GM12891 (cell line): ENCODE measurements around the gene ACP7.

Experiments used
- POLR2A ChIP-seq: IDR thresholded peaks from 2 replicates; pipeline ENCODE4 v1.6.1; 2011; ENCODE audit warnings: low read depth, low read length, control low read depth
- POLR2AphosphoS5 ChIP-seq: IDR thresholded peaks from 2 replicates; pipeline ENCODE4 v1.6.1; 2011; ENCODE audit warnings: low read depth, low read length, control low read depth
- TAF1 ChIP-seq: IDR thresholded peaks from 2 replicates; pipeline ENCODE4 v1.6.1; 2011; ENCODE audit warnings: low read depth, low read length, control low read depth

DNA sequence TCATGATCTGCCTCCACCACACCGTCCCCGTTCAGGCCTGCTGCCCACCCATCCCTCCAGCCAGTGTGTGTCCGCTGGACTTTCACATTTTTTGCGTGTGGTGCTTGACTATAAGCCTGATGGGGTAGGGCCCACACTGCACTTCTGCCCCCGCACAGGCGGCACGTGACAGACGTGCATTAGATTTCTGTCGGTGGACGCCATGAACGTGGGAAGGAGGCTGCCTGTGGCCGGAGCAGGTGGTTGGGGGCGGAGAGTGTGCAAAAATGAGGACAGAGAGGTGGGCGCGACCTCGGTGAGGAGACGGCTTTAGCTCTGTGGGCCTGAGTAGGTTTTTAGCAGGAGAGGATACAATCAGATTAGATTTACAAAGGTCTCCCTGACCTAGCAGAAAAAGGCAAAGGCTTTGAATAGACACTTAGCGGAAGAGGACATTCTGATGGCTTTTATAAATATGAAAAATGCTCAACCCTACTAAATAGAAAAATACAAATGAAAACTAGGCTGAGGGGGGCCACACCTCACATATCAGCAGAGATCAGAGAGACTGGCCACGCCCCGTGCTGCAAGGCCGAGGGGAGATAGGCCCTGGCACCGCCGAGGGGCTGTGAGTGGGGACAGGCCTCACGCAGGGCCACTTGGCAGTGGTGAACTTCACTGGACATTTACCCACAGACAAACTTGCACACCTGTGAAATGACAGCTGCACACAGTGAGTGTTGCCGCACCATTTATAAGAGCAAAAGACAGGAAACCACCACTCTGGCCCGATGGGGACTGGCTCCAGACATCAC is 66.8 kb downstream of the ACP7 start:
- TF ChIP-seq POLR2AphosphoS5 (no peak), POLR2A (no peak), TAF1 (no peak)
